ENCODE measurements around the gene SHISA9.
"Not testable (repeated sequence)": the region's sequence is repeated elsewhere in the genome, so short reads cannot be mapped to it uniquely, and the experiment has no call there.

Gene SHISA9

DNA sequence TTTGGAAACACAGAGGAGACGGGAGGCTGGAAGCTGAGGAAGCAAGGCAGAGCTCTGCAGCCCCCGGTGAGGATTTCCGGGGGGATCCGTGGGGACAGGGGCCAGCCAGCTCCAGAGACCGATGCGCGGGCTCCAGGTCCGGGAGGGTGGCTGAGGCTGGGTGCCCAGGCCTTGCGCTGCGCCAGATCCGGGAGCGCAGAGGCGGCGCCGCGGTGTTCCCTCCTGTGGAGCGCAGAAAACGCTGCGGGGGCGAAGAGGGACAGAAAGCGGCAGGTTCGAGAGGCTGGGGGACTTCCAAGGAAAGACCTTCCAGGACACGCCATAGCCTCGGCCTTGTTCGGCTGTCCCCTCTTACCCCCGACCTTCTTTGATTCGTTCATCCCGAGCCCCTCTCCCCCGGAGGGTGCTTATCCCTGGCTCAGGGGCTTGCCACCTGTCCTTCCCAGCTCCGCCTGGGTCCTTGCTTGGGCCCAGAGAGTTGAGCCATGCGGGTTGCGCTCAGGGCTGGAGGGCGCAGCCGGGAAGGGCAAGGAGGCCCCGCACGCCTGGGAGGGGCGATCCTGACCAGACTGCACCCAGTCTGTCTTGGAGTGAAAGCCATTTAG is 697 bp upstream of the SHISA9 start:
- DNase-seq = no peak

DNA sequence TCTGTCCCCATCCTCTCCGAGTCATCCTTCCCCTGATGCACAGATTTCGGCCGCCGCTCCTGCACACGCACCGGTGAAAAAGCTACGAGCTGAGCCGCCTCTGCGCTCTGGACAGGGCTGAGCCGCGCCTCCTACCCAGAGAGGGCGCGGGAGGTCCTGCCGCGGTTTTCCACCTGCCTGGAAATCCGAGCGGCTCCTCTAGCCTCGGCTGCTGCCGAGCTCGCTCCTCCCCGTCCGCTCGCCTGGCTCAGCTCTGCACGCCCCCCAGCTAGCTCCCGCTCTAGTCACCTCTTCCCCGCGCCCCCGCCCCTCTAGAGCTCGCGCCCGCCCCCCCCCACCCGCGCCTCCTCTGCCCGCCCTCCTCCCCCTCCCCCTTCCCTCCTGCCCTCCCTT is 198 bp upstream of the SHISA9 start:
- no peak for DNase-seq

DNA sequence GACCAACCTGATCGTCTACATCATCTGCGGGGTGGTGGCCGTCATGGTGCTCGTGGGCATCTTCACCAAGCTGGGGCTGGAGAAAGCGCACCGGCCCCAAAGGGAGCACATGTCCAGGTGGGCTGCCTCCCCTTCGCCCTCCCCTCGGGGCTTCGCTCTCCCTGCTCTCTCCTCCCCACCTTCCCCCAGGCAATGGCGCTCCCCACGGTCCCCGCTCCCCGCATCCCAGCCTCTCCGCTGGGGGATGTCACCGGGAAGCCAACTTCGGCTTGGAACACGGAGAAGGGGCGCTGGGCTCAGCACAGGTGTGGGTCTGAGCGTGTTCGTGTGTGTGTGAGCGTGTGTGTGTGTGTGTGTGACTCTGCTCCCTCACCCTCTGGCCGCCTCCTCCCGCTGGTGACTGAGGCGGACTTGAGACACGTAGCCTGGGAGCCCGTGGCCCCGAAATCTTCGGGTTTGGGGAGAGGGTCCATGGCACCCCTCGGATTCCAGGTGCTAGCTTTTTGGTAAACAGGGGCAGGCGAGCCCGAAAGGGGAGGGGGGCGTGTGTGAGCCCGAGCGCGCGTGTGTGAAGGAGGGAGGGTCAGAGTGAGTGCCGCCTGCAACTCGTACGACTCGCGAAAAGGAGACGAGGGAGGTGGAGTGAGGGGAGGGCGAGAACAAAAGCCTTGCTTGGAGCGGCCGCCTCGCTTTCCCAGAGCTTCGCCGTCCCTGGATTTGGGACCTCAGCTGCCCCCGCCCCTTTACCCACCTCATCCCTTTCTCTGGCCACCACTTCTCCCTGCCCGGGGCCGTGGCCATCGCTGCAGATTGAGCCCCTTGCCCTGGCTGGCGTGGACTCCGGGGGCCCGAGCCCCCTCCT is 1.3 kb downstream of the SHISA9 start:
- DNase-seq = no peak

DNA sequence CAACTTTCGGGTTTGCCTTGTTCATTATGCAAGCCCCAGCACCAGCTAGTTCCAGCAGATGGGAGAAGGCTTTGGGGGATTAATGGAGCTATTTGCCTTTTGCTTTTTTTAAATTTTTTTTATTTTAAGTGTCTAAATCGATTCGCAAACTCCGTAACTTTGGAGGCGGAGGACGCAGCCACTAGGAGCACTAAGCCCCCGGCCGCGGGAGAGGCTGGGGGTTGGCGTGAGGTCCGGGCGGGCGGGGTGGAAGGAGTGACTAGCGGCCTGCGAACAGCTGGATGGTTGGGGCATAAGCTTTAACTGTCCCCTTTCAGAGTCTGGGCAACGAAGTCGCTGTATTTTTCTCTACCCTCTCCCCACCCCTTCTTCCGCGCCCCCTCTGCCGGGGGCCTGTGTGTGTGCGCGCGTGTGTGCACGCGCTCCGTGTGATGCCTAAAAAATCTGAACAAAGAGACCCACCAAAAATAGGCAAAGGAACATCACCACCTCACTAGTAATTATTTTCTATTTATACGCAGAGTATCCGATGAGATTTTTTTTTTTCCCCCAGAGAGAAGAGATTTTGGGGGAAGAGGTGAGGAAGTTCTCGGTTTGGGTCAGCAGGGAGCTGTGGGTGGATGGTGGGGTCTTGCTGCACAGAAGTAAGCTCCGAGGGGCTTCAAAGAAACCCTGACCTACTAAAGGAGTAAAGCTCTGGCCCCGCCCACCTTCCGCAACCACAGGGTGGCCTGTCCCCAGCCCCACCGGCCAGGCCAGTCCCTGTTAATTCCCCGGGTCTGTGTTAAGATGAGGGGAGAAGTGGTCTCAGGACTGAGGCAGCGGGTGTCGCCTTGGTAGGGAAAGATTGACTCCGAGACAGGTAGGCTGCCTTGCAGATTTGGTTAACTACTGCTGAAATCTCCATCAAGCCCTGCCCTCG is 2.3 kb downstream of the SHISA9 start:
- no peak for DNase-seq

DNA sequence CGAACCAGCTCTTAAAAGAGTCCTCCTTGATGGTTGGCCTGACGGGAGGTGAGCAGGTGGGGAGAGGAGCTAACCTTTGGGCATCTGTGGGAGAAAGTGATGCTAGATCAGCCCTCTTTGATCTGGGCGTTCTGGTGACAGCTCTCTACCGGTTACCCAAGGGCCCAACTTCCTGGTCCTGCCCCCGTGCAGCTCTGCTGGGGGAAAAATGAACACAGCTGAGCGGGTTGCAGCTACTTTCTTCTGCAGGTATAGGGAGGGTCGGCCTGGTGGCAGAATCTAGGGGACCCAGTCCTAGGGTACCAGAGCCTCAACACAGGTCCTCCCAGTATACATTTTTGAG is 2.9 kb downstream of the SHISA9 start:
- DNase-seq = no peak

DNA sequence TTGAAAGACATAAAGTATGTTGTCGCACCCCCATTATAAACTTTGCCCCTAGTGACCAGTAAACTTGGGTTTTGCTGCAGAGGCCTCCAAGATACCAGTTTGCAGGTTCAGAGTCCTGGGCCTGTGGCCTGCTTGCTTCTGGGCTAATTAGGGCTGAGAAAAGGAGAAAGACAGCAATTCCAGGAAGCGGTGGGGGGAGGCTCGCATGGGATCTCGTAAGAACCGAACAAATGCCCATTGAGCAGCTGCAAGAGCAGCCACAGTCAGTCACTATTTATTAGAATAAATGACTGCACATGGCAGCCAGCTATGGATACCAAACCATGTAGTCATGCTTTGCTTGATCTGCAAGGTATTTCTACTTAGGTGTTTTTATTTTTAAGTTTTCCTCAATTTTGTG is 4.9 kb downstream of the SHISA9 start:
- no peak for DNase-seq

DNA sequence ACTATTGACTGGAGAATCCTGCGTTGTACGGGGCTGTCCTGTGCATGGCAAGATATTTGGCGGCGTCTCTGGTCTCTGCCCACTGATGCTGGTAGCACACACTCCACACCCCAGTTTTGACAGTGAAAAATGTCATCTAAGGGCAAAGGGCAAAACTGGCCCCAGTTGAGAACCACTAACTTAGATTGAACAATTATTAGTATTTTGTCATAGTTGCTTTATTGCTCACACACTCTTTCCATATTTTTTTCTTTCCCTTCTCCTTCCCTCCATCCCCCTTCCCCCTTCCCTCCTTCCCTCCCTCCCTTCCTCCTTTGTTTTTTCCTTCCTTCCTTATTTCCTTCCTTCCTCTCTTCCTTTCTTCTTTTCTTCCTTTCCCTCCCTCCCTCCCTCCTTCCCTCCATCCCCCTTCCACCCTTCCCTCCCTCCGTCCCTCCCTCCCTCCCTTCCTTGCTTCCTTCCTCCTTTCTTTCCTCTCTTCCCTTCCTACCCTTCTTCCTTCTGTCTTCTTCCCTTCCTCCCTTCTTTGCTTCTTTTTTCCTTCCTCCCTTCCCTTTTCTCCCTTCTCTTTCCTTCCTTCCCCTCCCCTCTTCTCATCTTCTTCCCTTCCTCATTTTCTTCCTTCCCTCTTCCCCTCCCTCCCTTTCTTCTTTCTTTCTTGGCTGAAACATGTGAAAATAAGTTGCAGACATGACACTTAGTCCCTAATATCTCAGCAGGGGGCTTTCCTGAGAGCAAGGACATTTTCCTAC is 5.5 kb downstream of the SHISA9 start:
- no peak for DNase-seq

DNA sequence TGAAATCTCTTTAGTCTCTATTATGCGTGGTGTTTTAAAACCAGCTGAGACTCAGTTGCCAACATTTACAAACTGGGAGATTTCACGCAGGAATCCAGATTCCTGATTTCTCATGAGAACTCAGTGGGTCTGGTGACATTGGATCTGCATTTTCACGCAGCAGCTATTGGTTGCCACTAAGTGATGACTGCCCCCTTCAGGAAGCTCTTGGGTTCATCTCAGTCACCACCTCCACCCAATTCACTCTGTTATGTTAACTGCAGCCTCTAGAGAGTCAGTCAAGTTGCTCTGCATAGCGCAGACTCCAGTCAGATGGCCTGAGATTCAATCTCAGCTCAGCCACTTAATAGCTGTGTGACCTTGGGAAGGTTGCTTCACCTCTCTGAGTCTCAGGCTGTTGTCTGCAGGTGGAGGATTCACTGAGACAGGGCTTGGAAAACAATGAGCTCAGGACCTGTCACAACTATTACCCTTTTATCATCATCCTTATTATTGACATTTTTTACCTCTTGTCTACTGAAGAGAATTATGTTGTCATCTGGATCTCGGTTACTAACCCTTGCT is 6.4 kb downstream of the SHISA9 start:
- DNase-seq = no peak

DNA sequence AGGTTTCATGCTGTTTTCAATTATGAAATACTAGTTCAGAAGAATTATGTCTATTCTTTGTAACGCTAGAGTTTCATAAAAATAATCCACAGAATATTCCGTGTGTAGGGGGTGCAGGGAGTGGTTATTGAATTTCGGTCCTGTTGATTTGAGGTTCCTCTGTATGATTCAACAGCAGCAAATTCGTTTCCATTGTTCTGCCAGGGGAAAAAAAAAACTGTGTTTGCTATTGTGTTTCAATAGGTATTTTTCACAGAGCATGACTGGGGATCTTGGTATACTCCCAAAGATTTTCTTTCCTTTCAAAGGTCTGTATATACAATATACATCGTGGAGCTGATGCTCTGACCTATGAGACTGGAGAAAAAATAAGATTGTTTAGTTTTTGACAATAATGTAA is 15.8 kb downstream of the SHISA9 start:
- DNase-seq = no peak

DNA sequence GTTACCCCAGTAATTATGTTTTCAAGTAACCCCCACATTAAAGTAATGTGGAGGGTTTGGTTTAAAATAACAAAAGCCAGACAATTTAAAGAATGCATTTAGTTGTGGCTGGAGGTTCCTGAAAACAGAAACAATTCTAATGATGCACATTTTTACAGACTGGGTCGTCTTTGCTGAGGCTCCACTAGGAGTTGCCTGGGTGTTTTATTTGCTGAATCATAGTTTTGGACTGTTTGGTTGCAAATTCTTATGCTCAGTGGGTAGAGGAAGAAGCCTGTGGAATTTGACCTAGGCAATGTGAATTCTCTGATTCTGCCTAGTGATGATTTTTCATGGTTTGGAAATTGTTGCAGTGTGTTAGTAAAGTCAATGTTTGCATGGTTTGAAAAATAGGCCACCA is 16.3 kb downstream of the SHISA9 start:
- no peak for DNase-seq

DNA sequence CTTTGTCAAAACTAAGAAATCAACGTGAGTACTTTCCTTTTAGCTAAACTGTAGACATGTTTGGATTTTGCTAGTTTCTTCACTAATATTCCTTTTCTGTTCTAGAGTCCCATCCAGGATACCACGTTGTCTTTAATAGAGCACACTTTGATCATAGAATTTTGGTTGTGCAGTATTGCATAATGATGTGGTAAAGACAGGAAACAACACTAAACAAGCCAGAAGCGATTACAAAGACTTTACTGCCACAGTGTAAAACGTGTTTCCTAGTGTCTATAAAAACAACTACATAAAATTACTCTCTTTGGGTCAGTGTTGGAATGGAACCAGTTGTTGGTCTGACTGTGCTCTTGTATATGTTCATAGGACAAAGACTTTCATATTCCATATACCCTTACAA is 19.3 kb downstream of the SHISA9 start:
- DNase-seq = no peak

DNA sequence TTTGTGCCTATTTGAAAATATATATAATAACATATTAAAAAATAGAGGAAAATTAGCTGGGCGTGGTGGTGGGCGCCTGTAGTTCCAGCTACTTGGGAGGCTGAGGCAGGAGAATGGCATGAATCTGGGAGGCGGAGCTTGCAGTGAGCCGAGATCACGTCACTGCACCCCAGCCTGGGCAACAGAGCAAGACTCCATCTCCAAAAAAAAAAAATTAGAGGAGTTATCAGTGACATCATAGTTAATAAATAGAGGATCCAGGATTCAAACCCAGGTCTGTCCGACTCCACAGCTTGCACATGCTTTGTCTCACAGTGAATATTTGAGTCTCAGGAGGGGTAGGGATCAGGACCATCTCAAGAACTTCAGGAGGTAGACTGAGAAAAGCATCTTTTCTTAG is 22.2 kb downstream of the SHISA9 start:
- not testable (repeated sequence) for DNase-seq

DNA sequence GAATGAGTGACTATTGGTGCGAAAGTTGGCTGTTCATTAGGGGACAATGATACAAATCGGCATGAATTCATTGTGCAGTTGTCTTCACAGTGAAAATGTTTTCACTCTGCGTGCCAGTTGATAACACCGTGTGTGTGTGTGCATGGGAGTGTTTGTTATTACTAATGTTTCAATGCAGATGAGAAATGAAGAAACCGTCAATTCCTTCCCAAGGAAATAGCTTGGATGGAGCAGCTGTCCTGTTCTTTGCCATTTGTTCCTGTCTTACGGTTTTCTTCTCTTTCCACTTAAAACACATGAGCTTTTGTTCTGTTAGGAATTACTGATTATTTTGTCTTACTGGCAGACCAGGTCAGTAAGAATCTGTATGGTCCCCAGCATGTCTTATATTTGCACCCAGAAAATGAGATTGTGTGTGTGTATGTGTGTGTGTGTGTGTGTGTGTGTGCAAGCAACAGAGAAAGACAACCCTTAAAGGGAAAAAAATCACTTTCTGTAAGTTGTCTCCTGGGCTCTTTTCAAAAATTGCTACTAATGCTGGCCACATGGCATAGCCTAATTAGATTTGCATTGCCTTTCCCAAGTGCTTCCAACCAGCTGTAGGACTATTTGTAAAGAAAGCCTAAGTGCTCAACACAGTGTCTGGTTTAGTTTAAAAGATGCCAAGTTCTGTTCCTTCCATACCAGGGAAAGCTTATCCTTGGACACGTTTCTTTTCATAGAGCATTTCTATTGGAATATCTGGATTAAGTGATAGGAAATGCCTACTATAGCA is 23.8 kb downstream of the SHISA9 start:
- DNase-seq = no peak

DNA sequence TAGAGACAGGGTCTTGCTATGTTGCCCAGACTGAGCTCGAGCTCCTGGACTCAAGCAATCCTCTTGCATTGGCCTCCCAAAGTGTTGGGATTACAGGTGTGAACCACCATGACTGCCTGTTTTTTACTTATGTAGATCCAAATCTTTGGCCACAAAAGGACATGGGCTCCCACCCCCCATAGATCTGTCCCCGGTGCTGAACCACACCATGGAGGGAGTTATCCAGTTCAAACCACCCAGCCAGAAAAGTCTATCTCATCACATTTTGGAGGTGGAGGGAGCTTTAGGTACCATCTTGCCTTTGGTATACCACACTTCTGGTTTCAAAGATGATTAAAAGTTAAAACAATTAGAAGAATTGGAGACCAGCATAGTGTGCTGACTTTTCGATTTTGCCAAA is 26.2 kb downstream of the SHISA9 start:
- DNase-seq = no peak

DNA sequence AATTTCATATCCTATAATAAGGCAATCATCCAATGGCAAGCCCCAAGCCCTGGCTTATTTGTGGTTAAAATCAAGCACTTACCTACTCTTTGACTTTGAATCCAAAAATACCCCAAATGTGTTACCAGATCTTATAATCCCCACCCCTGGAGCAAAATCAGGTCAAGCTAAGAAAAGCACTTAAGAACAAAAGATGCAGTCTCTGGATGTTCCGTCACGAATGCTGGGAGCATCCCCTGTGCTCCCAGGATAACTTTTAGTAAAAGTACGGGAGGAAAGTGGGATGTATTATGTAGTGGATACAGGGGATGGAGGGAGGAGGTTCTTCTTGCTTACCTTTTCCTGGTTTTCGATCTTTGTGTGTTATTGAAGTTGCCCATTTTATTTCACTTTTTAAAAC is 29.5 kb downstream of the SHISA9 start:
- no peak for DNase-seq

DNA sequence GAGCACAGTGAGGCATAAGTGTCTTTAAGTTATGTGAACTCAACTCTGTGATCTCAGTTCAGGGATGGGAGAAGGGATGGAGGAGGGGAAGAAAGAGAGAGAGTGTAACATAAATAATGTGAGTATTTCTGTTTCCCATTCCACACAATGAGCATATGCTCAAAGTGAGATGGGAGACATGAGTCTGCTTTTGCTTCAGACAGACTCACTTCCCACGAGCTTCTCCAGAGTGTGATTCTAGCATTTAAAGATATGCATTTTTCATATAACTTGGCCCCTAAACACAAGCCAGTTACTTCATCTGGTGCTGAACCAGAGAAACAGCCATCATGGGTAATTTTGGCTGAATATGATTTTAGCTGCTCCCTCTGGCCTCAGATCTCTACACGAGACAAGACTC is 35.0 kb downstream of the SHISA9 start:
- DNase-seq = no peak

DNA sequence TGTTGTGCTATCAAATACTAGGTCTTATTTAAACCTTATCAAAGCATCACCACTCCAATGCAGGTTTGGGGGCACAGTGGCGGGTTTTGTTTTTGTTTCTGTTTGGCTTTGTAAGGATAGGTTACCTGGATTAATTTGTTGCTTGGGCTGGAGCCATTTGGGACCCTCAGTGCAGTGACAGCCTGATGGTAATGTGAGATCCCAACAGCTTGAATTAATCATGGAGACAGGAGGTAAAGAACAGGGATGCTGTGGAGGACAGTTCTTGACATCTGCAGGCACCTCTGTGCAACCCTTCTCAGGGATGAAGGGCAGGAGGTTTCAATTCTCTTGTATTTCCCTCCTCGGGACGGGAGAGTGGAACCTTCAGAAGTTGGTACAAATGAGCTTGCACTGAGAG is 40.5 kb downstream of the SHISA9 start:
- no peak for DNase-seq

DNA sequence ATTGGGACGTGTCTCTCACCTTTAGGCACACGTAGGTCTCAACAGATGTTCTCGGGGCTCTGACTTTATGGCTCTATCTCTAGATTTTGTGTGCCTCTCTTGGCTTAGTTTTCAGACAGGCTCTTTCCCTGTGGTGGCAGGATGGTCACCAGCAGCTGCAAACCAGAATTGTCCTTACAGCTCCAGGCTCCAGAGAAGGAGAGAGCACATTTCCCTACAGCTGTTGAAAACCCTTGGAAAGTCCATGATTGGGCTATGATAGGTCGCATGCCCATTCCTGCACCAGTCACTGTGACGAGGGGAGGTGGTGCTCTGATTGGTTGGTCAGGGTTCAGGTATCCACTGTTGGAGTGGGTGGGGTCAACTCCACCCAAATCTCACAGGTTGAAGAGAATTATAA is 41.5 kb downstream of the SHISA9 start:
- no peak for DNase-seq

DNA sequence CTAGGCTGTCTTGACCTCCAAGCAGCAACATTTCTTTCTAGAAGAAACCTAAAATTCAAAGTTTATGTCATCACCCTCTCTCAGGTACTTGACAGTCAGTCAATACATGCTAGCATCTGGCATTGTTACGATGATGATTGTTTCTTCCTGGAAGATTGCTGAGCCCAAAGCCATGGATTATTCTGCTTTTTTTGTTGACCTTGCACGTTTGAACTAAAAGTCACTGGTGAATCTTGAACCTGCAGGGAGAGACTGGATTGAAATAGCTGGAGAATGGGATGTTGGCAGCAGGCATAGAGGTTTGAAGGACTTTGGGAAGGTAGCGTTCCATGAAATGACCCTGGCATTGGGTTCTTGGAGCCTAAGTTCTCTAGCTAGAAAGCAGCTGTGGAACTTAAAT is 42.9 kb downstream of the SHISA9 start:
- DNase-seq = no peak

DNA sequence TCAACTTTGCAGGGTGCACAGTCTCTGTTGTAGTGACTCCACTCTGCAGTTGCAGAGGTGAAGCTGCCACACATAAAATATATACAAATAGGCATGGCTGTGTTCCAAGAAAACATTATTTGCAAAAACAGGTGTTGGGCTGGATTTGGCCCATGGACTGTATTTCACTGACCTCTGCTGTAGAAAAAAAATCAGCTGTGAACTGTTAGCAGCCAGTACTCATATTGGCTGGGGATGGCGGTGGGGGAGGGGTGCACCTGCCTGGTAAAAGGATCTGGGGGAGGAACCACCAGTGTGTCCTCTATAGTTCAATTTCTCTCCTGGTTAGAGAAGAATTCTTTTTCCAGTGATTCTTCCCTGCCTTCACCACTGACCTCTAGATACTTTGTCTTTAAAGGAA is 50.0 kb downstream of the SHISA9 start:
- no peak for DNase-seq

DNA sequence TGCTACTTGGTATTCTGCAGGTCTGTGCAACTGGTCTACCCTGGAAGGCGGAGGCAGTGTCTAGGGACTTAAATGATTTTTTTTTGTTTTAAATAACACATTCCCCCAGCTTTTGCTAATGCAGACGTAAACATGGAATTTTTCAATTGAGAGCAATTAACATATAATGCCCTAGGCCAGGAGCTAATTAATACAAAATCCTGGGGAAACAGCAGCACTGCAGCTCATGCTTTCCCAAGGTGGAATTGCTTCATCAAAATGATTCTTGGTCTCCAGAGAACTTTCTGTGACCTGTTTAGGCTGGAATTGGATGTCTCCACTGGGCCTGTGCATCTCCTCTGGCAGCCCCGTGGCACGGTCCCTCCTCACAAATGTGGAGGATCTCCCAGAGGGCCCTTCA is 50.6 kb downstream of the SHISA9 start:
- no peak for DNase-seq

DNA sequence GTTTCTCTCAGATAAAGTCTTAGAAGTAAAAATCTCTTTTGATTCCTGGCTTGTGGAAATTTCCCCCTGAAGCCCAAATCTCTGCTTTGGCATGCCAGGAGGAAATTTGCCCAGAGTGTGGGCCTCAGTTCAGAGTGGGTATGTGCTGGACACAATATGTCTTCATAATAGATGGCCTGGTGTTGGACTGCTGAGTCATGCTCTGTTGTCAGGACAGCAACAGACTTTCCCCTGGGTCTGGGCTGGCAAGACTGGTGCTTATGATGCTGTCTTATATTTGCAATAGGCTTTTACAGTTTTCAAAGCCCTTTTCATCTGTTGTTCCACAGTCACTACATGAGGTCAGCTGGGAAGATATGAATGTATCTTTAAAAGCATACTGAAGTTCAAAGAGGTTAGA is 57.0 kb downstream of the SHISA9 start:
- no peak for DNase-seq

Data from activated naive CD4-positive, alpha-beta T cell treated with Interleukin-2 at 50 U/mL for 16 hours (primary cell).